HG03103 (cell line): ENCODE measurements around the gene BRF1.

Source experiments
- ATAC-seq: cut with Tn5 transposase; IDR thresholded peaks from one replicate; pipeline ENCODE4 v1.9.1; 2021; ENCODE audit warnings: low read depth; ENCODE audit not compliant: unreplicated experiment

BRF1 gene

GRCh38 chr14:105163040-105163742, 137.6 kb downstream of the BRF1 start:
- no peak for ATAC-seq

GRCh38 chr14:105162669-105162979, 138.2 kb downstream of the BRF1 start:
- no peak for ATAC-seq

- no peak for ATAC-seq
Observed at GRCh38 chr14:105161964-105162668, 138.7 kb downstream of the BRF1 start.

- ATAC-seq = no peak
Observed at GRCh38 chr14:105161309-105161708, 139.5 kb downstream of the BRF1 start.

GRCh38 chr14:105160776-105161175, 140.0 kb downstream of the BRF1 start:
- no peak for ATAC-seq

- ATAC-seq = no peak
Observed at GRCh38 chr14:105159344-105159743, 141.5 kb downstream of the BRF1 start.
